HG03175 (cell line): Measurements from ENCODE around the gene CLEC4G.
A peak's percentile ranks its signal among the peaks of the same experiment; 100 is the strongest.
"Not testable (repeated sequence)": the region's sequence is repeated elsewhere in the genome, so short reads cannot be mapped to it uniquely, and the experiment has no call there.

Experiments used
- ATAC-seq: cut with Tn5 transposase; IDR thresholded peaks from one replicate; pipeline ENCODE4 v1.9.1; 2021; ENCODE audit warnings: mild to moderate bottlenecking, moderate library complexity; ENCODE audit not compliant: unreplicated experiment

The CLEC4G gene, protein sequence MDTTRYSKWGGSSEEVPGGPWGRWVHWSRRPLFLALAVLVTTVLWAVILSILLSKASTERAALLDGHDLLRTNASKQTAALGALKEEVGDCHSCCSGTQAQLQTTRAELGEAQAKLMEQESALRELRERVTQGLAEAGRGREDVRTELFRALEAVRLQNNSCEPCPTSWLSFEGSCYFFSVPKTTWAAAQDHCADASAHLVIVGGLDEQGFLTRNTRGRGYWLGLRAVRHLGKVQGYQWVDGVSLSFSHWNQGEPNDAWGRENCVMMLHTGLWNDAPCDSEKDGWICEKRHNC

GRCh38 chr19:7732045-7732444, at the start of gene CLEC4G:
CLEC4G (minus strand) TSS chr19:7732110; CDS start chr19:7732102, 8 bp downstream.
- no peak for ATAC-seq

GRCh38 chr19:7781157-7781556, 49.2 kb upstream of the CLEC4G start:
- no peak for ATAC-seq

GRCh38 chr19:7779631-7780486, 47.9 kb upstream of the CLEC4G start:
- no peak for ATAC-seq

DNA sequence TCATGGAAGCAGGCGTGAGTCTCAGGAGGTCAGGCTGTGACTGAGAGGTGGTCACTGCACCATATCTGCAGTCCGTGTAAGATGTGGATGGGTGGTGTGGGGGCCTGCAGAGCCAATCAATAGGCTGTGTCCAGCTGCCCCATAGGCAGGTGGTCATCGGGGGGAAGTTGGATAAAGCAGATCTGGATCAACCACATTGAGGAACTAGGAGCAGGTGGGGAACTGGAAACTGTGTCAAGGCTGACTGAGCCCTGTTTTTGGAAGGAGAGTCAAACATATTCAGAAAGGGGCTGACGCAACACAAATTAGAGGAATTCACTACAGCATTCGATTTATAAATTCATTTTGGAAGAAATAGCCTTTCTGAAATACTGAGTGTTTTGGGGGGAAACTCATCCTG, 46.2 kb upstream of the CLEC4G start:
- no peak for ATAC-seq

DNA sequence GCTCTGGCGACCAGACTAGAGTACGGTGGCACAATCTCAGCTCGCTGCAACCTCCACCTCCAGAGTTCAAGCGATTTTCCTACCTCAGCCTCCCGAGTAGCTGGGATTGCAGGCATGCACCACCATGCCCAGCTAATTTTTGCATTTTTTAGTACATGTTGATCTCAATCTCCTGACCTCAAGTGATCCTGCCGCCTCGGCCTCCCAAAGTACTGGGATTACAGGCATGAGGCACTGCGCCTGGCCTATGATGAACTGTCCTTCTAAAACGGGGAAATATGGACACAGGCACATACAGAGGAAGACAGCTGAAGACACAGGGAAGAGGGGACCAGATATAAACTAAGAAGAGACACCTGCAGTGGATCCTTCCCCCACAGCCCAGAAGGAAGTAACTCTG, 43.9 kb upstream of the CLEC4G start:
- no peak for ATAC-seq

DNA sequence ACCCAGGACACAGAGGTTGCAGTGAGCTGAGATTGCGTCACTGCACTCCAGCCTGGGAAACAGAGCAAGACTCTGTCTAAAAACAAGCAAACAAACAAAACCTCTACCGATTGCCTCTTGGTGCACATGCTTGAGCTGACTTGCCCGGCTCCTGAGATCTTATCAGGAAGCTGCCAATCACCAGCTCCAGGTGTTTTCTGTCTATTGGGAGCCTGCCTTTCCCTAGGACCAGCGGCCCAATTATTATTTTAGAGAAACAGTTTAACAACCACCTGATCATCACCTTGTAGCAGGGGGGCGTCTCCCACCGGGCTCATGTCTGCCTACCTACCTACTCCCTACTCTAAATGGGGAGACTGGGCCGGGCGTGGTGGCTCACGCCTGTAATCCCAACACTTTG, 41.9 kb upstream of the CLEC4G start:
- no peak for ATAC-seq

- peak; percentile 73 for ATAC-seq
Observed at GRCh38 chr19:7772752-7773291, 40.9 kb upstream of the CLEC4G start.

DNA sequence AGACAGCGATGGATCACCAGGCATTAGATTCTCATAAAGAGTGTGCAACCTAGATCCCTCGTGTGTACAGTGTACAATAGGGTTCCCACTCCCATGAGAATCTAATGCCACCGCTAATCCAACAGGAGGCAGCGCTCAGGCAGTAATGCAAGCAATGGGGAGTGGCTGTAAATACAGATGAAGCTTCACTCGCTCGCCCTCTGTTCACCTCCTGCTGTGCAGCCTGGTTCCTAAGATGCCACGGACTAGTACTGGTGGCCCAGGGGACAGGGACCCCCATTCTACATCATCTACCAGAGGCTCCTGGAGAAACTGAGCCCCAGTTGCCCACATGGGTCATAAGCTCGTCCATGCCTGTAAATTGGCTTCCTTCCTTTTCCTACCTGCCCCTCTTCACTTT, 39.2 kb upstream of the CLEC4G start:
- no peak for ATAC-seq

DNA sequence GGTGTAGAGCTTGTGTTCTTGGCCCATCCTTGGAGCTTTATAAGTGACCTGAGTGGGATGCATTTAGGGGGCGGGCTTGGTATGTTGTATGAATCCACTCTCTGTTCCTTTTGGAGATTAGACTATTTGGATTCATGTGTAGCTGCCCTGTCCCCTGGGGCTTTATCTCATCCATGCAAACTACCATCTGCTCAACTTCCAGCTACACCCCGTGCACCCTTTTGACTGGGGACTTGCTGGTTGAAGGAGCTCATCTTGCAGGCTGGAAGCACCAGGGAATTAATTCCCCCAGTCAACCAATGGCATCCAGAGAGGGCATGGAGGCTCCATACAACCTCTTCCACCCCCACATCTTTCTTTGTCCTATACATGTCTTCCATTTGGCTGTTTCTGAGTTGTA, 37.3 kb upstream of the CLEC4G start:
- no peak for ATAC-seq

GRCh38 chr19:7767487-7767886, 35.6 kb upstream of the CLEC4G start:
- no peak for ATAC-seq

- no peak for ATAC-seq
Observed at GRCh38 chr19:7766535-7766934, 34.6 kb upstream of the CLEC4G start.

DNA sequence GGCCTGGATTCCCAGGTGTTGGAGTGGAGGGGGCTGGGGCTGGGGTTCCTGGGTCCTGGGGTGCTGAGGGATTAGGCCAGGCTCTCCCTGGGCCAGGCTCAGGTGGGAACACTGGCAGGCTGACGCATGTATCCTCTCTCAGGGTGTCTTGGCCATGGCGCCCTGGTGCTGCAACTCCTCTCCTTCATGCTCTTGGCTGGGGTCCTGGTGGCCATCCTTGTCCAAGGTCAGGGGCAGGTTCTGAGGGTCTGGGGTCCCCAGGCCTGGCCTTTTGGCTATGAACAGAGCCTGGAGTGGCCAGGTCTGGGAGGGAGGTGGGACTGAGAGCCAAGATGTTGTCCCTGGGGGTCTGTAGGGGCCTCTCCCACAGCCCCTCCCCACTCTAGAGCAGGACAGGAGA, 33.1 kb upstream of the CLEC4G start:
- not testable (repeated sequence) for ATAC-seq

DNA sequence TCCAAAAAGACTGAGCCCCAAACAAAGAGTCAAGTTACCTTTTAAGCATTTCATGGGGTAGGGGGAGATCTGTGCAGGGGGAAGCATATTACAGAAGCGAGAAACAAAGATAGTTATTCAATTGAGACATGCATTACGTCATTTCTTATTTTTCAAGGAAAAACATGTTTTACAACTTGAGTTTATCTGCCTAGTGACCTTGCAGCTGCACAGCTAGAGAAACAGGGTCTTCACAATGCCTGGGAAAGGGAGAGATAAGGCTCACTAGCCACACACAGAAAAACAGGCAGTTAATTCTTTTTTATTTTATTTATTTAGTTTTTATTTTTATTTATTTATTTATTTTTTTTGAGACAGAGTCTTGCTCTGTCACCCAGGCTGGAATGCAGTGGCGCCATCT, 32.2 kb upstream of the CLEC4G start:
- ATAC-seq, result not testable (repeated sequence)

- ATAC-seq, result no peak
Observed at GRCh38 chr19:7763696-7764095, 31.8 kb upstream of the CLEC4G start.

DNA sequence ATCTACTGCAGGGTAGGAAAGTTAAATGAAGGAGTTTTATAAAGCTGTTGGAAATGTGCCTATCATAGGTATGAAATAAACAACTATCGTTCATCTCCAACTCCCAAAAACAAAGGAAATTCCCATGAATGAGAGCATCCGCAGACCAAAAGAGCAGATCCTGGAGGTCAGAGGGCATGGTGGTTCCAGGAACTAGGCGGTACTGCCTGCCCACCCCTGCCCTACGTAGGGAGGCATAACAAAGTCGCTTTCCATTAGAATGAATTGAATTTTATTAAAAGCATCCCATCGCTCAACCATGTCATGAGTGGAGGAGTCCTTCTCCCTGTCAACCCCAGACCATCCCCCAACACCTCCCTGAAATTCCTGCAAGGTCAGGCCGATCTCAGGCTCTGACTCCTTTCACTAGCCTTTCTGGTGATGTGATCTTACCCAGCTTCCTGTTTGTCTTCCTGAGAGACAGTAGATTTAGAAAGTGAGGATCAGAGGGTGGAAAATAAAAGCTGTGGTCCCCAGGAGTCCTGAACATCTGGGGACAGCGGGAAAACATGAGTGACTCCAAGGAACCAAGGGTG, 30.9 kb upstream of the CLEC4G start, which contains the start of gene CLEC4M:
Gene CLEC4M, plus strand, starts transcription at position 525 of the 575 bp plus-strand sequence. Its CDS starts 24 bp downstream, at position 549.
- ATAC-seq, result no peak

DNA sequence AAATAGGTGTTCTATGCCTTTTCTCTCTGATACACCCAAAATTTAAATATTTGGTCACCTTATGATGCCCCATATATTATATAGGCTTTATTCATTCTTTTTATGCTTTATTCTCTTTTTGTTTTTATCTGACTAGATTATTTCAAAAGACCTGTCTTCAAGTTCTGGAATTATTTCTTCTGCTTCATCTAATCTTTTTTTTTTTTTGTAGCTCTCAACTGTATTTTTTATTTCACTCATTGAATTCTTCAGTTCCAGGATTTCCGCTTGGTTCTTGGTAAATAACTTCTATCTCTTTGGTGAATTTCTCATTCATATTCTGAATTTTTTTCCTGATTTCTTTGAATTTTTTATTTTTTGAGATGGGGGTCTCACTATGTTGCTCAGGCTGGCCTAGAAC, 27.2 kb upstream of the CLEC4G start:
- no peak for ATAC-seq

DNA sequence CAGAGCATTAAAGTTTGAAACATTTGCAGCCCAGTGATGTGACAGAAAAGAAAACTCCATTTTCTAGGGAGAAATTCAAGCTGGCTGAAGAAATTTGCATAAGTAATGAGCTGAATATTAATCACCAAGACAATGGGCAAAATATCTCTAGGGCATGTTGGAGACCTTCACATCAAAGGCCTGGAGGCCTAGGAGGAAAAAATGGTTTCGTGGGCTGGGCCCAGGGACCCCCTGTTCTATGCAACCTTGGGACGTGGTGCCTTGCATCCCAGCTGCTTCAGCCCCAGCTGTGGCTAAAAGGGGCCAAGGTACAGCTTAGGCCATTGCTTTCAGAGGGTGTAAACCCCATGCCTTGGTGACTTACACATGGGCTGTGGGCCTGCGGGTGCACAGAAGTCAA, 25.4 kb upstream of the CLEC4G start:
- no peak for ATAC-seq

- no peak for ATAC-seq
Observed at GRCh38 chr19:7756258-7756657, 24.3 kb upstream of the CLEC4G start.

DNA sequence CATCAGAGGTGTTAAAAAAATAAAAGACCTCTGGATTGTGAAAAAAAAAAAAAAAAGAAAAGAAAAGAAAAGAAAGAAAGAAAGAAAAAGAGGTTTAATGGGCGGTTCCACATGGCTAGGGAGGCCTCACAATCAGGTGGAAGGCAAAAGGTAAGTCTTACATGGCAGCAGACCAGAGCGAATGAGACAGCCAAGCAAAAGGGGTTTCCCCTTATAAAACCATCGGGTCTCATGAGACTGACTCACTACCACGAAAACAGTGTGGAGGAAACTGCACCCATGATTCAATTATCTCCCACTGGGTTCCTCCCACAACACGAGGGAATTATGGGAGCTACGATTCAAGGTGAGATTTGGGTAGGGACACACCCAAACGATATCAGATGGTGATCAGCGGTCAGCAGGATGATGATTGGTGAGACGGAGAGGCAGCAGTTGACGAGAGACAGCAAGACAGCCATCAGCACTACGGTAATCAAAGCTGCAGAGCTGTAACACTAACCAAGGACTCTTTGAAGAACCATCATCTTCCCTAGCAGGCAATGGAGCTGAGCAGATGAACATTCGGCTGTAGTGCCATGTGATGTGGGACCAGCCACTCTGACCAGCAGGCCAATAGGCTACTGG, 19.4 kb upstream of the CLEC4G start:
- ATAC-seq, result no peak

- ATAC-seq, result no peak
Observed at GRCh38 chr19:7748756-7749155, 16.8 kb upstream of the CLEC4G start.

- ATAC-seq, result no peak
Observed at GRCh38 chr19:7748171-7748570, 16.3 kb upstream of the CLEC4G start.
